Cerebellar cortex (tissue), 1 donor: Measurements from ENCODE around the gene DTNB.
"Not testable (repeated sequence)": the region's sequence is repeated elsewhere in the genome, so short reads cannot be mapped to it uniquely, and the experiment has no call there.

Experiments
- DNase-seq: peaks from one replicate; pipeline ENCODE4 v3.0.0-alpha.2; 2015; ENCODE audit warnings: low spot score

Gene DTNB

DNA sequence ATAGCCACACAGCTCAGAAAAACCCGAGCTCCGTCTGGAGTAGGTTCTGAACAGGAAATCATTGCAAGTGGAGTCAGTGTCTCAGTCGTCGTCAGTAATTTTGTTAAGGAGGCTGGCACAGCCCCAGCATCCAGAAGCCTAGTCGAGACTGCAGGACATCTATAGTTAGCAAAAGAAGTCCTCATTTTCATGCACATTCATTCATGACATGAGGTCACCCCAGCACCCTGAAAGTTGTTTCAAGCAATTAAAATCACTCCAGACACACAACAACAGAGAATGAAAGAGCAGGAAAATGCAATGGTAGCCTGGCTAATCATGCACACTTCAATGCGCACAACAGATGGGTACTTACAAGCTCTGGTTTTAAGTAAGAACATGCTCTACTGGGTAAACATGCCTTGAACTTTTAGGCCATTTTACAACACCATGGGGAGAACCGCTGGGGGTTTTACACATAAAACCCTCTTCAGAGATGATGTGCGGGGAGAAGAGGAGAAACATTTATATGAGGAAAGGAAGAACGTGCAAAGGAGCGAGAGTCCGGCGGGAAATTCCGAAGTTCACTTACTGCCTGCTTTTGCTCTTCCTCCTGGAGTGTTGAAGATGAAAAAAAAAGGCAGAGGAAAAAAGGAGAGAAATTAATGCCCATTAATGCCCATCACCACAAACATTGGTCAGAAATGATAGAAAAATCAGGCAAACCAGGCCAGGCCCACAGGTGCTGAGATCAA lies 254.3 kb downstream of the DTNB start:
- no peak for DNase-seq

DNA sequence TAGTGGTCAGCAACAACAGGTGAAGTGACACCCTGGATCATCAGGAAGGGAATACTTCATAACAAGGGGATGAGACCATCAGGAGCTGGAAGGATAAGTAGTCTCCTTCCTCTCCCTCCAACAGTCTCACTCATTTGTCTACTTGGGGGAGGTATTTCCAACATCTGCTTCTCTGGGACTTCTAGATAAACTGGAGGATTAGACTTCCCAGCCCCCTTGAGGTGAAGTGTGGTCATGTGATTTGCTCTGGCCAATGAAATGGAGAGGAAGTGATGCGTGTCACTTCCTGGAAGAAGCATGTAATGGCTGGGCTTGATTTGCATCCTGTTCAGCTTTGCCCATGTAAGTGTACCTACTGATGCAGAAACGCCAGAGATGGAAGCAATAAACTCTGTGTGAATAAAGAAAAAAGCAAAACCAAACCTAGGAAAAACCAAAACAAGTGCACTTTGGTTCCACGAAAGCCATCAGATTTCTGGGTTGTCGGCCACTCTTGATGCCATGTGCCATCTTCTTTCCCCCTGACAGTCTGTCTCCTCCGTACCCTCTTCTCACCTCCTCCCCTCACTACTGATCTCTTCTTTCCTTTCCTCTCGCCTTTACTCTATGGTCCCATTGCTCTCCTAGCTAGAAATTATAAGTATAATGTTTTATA lies 255.5 kb downstream of the DTNB start:
- DNase-seq = no peak

GRCh38 chr2:25416674-25417073 lies 256.7 kb downstream of the DTNB start:
- DNase-seq = no peak

DNA sequence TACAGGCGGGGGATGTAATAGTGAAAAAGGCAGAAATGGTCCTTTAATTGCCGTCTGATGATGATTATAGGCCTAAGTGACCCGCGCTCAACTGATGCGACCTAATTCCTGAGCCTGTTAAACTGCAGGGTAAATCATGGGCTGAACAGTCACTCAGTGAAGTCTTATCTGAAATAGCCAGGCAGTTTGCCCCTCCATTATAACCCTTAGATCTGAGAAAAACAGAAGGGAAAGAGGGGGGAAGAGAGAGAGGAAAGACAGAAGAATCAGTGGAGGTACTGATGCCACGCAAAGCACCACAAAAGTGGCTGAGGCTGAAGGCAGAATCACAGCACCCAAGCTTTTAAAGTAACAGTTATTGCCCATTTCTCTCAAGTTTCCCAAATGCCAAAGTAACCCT lies 258.6 kb downstream of the DTNB start:
- no peak for DNase-seq

DNA sequence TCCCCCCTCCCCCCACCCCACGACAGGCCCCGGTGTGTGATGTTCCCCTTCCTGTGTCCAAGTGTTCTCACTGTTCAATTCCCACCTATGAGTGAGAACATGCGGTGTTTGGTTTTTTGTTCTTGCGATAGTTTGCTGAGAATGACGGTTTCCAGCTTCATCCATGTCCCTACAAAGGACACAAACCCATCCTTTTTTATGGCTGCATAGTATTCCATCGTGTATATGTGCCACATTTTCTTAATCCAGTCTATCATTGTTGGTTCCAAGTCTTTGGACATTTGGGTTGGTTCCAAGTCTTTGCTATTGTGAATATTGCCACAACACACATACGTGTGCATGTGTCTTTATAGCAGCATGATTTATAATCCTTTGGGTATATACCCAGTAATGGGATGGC lies 260.0 kb downstream of the DTNB start:
- not testable (repeated sequence) for DNase-seq

- no peak for DNase-seq
These were observed 261.6 kb downstream of the DTNB start for GRCh38 chr2:25411753-25412152.

- DNase-seq = peak; percentile 93
These were observed 262.1 kb downstream of the DTNB start for GRCh38 chr2:25411281-25411680.

- DNase-seq = no peak
These were observed 263.0 kb downstream of the DTNB start for GRCh38 chr2:25410370-25410769.

- DNase-seq = no peak
These were observed 263.9 kb downstream of the DTNB start for GRCh38 chr2:25409468-25409867.

DNA sequence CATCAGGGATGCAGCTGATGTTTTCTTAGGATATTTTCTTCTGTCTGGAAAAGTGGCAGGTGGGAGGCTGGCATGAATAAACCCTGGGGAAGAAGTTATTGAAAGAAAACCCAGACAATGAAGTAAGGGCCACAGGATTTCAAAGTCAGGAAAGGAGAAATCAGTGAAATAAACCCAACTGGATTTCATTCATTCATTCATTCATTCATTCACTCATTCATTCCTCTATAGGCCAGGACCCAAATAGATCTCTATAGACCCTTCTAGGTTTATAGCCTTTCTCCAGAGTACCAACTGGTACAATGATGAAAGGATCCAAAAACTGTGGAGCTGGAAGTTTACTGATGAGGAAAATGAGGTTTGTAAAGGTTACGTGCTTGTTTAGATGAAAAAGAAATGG lies 264.3 kb downstream of the DTNB start:
- no peak for DNase-seq

DNA sequence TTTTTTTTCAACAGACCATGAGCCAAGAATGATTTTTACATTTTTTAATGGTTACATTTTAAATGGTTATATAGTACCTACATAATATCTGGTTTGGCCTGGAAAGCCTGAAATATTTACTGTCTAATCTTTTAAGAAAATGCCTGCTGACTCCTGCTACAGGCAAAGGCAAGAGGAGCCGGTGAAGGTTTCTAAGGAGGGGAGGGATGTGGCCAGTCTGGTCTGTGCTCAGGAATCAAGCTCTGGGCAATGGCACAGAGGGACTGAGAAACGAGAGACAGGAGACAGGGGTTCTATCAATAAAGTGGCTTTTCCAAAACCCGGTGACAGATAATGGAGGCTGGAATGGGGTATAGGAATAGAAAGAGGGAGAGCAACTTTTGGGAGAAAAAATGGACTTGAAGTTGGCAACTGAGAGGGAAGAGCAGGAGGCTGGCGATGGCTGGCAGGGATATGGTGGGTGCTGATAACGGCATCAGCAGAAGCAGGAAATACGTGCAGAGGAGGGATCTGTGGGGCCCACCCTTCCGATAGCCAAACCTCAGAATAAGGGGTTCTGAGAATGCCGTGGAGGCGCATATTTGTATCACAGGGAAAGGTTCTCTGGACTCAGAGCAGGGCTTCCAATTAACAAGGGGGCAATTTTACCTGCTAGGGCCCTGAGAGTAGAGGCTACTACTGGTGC lies 267.6 kb downstream of the DTNB start:
- DNase-seq = no peak

- not testable (repeated sequence) for DNase-seq
These were observed 270.1 kb downstream of the DTNB start for GRCh38 chr2:25403120-25403760.

DNA sequence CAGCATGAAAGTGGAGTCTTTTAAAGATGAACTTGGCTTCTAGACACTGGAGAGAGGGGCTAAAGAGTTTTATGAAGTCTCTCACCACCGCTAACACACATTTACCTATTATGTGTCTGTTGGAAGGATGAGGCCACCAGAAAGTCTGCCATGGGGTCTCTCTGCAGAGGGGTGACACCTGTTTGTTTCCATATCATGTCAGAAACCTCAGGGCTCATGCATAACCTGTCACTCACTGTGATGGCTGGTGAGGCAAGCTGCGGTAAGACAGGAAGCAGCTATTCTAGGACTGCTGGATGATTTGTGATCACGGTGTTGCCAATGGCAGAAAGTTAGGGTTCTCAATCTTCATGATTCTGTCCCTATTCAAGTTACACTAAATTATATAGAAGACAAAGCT lies 270.9 kb downstream of the DTNB start:
- DNase-seq = no peak

- DNase-seq = peak; percentile 93
These were observed 271.9 kb downstream of the DTNB start for GRCh38 chr2:25401307-25402026.

DNA sequence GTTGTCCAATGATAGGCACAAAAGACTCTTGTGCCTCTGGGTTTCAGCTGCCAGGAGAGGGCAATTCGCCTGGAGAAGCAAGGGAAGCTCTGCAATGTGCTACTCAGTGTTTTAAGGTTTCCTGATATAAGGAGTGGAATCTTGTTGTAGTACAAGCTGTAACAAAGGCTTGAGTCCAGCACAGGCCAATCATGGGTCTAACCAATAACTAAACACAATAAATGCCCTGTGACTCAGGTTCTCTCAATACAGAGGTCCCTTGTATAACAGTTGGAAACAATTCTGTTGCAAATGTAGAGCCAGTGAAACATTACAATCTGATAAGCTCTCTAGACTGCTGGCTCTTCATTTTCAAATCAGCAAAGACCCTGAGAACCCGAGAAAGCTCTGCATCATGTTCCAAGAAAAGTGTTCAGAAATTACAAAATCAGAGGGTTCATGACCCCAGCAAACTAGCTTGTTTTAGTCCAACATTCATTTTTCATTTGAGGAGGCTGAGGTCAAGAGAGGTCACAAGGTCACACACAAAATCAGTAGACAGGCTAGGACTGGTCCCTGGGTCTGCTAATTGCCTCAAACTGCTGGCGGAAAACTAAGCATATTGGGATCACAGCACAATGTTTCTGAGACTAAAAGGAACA lies 272.7 kb downstream of the DTNB start:
- DNase-seq = peak; percentile 13

GRCh38 chr2:25400169-25400568 lies 273.2 kb downstream of the DTNB start:
- DNase-seq = no peak

DNA sequence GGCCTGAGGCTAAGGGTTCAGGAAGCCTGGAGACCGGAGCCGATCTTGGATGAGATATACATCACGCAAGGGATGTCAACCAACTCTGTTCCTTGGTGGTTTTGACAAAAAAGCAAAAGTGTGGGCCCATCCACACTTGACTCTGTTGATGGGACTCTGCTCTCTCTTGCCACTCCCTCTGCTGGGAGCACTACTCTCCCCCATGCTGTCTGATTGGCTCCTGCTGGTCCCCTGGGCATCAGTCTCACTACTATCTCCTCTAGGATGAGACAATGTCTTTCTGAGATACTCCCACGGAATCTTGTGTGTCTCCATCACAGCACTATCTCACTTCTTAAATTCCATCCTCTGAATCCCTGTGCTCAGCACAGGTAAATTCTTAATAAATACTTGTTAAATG lies 274.8 kb downstream of the DTNB start:
- DNase-seq = no peak

GRCh38 chr2:25397777-25398176 lies 275.6 kb downstream of the DTNB start:
- DNase-seq = peak; percentile 85

- DNase-seq = no peak
These were observed 284.2 kb downstream of the DTNB start for GRCh38 chr2:25389161-25389560.

GRCh38 chr2:25388491-25388890 lies 284.9 kb downstream of the DTNB start:
- DNase-seq = no peak

- DNase-seq = peak; percentile 50
These were observed 285.4 kb downstream of the DTNB start for GRCh38 chr2:25387876-25388449.
